Peyer's patch (tissue), 4 donors: ENCODE measurements around the gene ASCL5. TPM values are rescaled to one million over a fixed set of nuclear protein-coding genes. Genes with fewer than 3 reads are reported as not detected.

ENCODE experiments used
- DNase-seq, 3 donors: peaks; one replicate each; pipeline ENCODE4 v3.0.0-alpha.2; 2017 to 2019
- H3K27ac ChIP-seq, 4 donors: fragments of 200-600 bp; sonication (generic); one replicate each; pipeline ENCODE4 v1.5.1; 2016 to 2019
- H3K27me3 ChIP-seq, 2 donors: fragments of 200-600 bp; sonication (generic); one replicate each; pipeline ENCODE4 v1.5.1; 2019
- H3K36me3 ChIP-seq, 3 donors: fragments of 200-600 bp; sonication (generic); one replicate each; pipeline ENCODE4 v1.5.1; 2016 to 2019
- H3K4me1 ChIP-seq, 4 donors: fragments of 200-600 bp; sonication (generic); one replicate each; pipeline ENCODE4 v1.5.1; 2016 to 2019
- H3K4me3 ChIP-seq, 4 donors: fragments of 200-600 bp; sonication (generic); 1 replicate in 3 of 4; 2 replicates in 1 of 4; pipeline ENCODE4 v1.5.1; 2016 to 2019; ENCODE audit warnings: mild to moderate bottlenecking in 1 of 4
- H3K9me3 ChIP-seq, 4 donors: fragments of 200-600 bp; sonication (generic); one replicate each; pipeline ENCODE4 v1.5.1; 2016 to 2019; ENCODE audit warnings: mild to moderate bottlenecking in 1 of 4
- CTCF ChIP-seq, 6 experiments: fragments of 450-650 bp in 4 of 6; fragments of 200-600 bp in 2 of 6; sonication (generic) in 1 of 6; IDR thresholded peaks; one replicate each; pipeline ENCODE4 v1.5.1; 2017 to 2019; ENCODE audit warnings: antibody characterized with exemption in 6 of 6, mild to moderate bottlenecking in 3 of 6, moderate library complexity in 1 of 6
- POLR2A ChIP-seq, 2 donors: fragments of 450-650 bp; IDR thresholded peaks; one replicate each; pipeline ENCODE4 v1.5.1; 2017; ENCODE audit warnings: antibody characterized with exemption in 2 of 2, mild to moderate bottlenecking in 2 of 2, moderate library complexity in 2 of 2
- total RNA-seq, 4 donors: library from RNA; depleted of rRNA; stranded (reverse); fragments of >200 nt; gene quantifications; one replicate each; pipeline ENCODE4 v1.1.0, GENCODE V29; 2016

Gene ASCL5
- total RNA-seq, 4 donors from 2014 or later: not detected

- no peaks in the 10 kb centered on the region for H3K36me3 ChIP-seq
- H3K4me3 ChIP-seq: no peak overlapping the region
- no peaks in the 10 kb centered on the region for H3K9me3 ChIP-seq
- no peak for TF ChIP-seq CTCF (IDR thresholded peaks at IDR 0.05)
- TF ChIP-seq POLR2A (IDR thresholded peaks at IDR 0.05): no peak
- no peak for DNase-seq
- H3K27me3 ChIP-seq: no peaks in the 10 kb centered on the region
- H3K27ac ChIP-seq: no peak overlapping the region
- H3K4me1 ChIP-seq: no peaks in the 10 kb centered on the region
Observed at GRCh38 chr1:201065686-201066085, 61.3 kb downstream of the ASCL5 start.

- no peak for DNase-seq
- Histone ChIP-seq H3K4me1 (no peaks in the 10 kb centered on the region), H3K36me3 (no peaks in the 10 kb centered on the region), H3K27me3 (no peaks in the 10 kb centered on the region), H3K9me3 (no peaks in the 10 kb centered on the region), H3K4me3 (no peak overlapping the region), H3K27ac (no peak overlapping the region)
- no peak for TF ChIP-seq POLR2A (IDR thresholded peaks at IDR 0.05)
- TF ChIP-seq CTCF (IDR thresholded peaks at IDR 0.05): no peak
Observed at GRCh38 chr1:201064806-201065205, 62.2 kb downstream of the ASCL5 start.

Other genes starting within 250 kb of the ASCL5 start
- gene INAVA, start 232.3 kb downstream of the ASCL5 start, total RNA-seq: 100 to 1,000 TPM in 3 of 4 donors, 10 to 100 TPM in 1; 33.8 to 492 (median 332) TPM
- gene KIF21B, start 103.5 kb downstream of the ASCL5 start, total RNA-seq: 10 to 100 TPM in 3 of 4 donors, 1 to 10 TPM in 1; 6.7 to 19.0 (median 13.3) TPM
- not detected for gene CACNA1S, start 14.8 kb downstream of the ASCL5 start, total RNA-seq
- 10 to 100 TPM; 20.6 to 32.3 (median 27.1) TPM for gene TMEM9, start 27.3 kb upstream of the ASCL5 start, total RNA-seq
- gene IGFN1, start 63.6 kb upstream of the ASCL5 start, total RNA-seq: not detected
- 10 to 100 TPM in 1 of 4 donors, 1 to 10 TPM in 2, under 1 TPM in 1; 0.54 to 11.6 (median 1.4) TPM for gene PKP1, start 156.3 kb upstream of the ASCL5 start, total RNA-seq